ENCODE results near the gene PMM2.
"Not testable (repeated sequence)": the region's sequence is repeated elsewhere in the genome, so short reads cannot be mapped to it uniquely, and the experiment has no call there.

The PMM2 gene

GRCh38 chr16:8785408-8785807 is 12.2 kb upstream of the PMM2 start:
- DNase-seq = no peak

- not testable (repeated sequence) for DNase-seq
Observed at GRCh38 chr16:8786316-8786715, 11.3 kb upstream of the PMM2 start.

- DNase-seq = no peak
Observed at GRCh38 chr16:8788578-8789172, 9.0 kb upstream of the PMM2 start.

GRCh38 chr16:8795091-8795490 is 2.5 kb upstream of the PMM2 start:
- no peak for DNase-seq

DNA sequence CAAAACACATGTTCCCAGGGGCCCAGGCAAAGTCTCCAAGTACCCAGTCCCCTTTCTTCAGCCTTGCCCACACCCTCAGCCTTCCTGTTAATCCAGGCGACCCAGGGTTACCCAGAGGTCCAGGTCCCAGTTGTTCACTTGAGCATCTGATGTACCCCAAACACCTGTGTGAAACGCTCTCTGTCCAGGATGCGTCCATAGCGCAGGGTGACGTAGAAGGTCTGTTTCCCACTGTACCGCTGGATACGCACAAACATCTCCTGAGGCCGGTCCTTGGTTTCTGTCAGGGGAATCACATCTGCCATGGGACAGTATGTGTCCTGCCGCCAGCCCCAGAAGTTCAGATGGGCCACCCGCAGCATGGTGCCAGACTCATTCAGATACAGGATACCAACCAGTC is 1.8 kb upstream of the PMM2 start:
- no peak for DNase-seq

DNA sequence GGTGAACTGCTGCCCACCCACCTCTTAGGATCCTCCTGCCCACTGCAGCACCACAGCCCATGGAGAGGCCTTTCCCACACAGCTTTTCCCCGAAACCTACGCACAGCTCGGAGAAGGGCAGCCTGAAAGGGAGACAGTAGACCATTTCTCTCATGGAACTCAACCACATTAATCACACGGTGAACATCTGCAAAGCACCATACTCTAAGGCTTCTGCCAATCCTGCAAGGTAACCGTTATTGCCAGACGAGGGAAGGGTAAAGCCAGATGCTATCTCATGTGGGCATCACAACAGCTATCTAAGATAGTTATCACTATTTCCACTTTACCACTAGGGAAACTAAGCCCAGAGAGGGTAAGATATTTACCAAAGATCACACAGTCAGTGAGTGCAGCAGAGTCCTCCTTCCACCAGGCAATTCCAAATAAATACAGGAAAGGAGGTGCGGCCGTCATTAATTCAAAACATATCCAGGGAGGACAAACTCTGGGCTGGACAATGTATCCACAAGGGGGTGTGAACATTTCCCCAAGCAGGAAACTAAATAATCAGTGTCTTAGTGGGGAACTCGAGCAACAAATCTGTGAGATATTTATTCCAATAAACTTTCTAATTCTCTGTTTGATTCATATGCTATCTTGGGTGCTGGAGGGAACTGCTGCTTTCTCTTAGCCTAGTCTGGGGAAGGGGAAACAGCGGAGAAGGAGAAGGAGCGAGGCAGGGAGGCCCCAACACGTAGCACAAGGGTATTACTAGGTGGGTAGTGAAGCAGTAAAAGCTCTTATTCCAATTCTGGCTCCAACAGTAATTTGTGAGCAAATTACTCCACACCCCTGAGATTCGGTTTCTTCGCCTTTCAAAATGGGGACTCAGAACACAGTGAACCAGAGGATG is 923 bp upstream of the PMM2 start:
- no peak for DNase-seq

DNA sequence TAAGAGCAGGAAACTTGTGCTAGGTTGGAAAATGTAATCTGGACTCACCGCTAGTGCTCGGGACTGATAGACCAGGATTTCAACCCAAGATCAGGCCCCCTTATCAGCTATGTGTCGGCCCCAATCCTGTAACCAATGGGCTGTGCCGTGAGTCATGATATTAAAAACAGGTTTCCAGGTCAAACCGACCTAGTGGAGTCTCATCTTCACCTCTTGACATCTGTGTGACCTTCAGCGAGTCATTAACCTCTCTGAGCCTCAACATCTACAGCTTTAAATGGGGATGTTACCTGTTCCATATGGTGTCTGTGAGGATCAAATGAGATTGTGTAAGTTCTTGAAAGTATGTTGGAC is 512 bp downstream of the PMM2 start:
- no peak for DNase-seq

GRCh38 chr16:8798535-8799157 is 1.0 kb downstream of the PMM2 start:
- no peak for DNase-seq

DNA sequence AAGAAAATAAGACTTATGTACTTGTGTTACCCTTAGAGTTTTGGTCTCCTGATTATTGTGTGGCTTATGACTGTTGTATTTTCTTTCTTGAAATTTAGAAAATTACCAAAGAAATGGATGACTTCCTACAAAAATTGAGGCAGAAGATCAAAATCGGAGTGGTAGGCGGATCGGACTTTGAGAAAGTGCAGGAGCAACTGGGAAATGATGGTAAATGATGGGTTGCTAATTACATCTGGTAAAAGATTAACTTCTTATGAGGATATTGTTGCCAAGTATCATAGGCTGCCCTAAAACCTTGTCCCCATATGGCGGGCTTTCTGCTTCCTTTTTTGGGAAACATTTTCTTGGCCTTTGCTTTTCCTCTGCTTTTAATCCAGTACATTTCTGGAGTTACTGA is 4.1 kb downstream of the PMM2 start:
- no peak for DNase-seq

GRCh38 chr16:8803733-8804132 is 6.1 kb downstream of the PMM2 start:
- not testable (repeated sequence) for DNase-seq

DNA sequence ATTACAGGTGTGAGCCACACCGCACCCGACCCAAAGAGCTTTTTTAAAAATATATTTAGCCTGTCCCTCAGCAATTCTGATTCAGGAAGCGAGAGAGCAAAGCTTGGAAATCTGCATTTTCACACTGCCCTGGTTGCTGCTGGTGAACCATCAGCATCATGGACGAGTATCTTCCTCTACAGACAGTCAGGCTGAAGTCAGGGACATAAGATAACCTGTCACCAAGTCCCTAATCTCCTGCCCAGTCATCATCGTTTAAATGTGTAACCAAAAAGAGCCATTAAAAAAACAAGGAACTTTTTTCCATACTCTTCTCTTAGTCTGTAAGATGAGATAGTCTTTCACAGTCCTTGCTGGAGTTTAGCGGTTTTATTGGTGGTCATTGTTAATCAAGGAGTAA is 6.7 kb downstream of the PMM2 start:
- DNase-seq = no peak

- DNase-seq = no peak
Observed at GRCh38 chr16:8806272-8806983, 8.8 kb downstream of the PMM2 start.

DNA sequence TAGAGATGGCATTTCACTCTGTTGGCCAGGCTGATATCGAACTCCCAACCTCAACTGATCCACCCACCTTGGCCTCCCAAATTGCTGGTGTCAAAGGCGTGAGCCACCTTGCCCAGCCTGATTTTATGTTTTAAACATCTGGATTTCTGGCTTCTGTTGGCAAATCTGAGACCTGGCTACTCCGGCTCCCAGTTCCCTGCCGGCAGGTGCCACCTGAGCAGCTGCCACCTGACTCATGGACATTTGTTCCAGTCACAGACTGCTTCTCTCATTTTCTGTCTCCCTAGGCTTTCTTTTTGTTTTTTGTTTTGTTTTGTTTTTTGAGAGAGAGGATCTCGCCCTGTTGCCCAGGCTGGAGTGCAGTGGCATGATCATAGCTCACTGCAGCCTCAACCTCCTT is 9.6 kb downstream of the PMM2 start:
- DNase-seq = no peak

DNA sequence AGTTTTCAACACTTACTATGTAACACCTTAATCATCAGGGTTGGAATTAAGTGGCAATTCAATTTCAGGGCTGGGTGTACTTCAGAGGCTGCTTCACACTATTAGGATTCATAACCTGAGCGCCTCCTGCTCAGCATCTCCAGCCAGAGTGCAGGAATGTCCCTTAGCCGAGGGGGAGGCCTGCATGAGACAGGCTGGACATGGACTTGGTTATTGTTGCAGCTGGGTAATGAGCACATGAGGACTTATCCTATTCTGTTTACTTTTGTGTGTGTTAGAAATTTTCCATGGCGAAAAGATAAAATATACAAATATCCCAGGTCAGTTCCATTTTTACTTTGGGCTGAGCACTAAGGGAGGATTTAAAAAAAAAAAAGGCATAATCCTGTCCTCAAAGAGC is 10.4 kb downstream of the PMM2 start:
- no peak for DNase-seq

DNA sequence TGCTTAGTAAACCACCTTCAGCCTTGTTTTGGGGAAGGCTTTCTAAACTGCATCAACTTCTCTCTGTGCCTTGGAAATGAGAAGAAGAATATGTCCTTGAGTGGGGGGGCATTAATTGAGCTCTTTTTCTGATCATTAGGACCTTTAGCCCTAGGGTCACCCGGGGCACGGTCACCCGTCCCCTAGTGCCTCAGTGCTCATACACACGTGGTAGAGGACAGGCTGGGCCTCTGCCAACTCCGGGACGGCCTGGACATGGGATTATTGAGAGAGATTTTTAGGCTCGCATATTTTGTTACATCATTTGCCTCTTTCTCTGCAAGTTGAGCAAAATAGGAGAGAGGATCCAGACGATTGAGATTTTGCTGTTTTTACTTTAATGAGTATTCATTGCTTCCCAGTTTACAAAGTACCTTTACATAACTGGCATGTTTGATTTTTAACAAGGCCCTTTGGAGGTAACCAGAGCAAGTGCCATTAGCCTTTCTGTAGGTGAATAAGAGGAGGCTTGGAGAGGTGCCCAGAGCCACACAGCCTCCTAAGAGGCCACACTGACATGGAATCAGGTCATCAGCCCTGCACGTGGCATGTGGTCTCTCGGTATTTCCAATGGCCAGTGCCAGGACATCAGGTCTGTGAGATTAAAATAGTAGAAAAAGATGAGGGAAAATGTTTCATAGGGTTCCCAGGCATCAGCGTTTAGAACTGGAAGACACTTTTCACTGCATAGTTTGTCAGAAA is 11.1 kb downstream of the PMM2 start:
- no peak for DNase-seq

DNA sequence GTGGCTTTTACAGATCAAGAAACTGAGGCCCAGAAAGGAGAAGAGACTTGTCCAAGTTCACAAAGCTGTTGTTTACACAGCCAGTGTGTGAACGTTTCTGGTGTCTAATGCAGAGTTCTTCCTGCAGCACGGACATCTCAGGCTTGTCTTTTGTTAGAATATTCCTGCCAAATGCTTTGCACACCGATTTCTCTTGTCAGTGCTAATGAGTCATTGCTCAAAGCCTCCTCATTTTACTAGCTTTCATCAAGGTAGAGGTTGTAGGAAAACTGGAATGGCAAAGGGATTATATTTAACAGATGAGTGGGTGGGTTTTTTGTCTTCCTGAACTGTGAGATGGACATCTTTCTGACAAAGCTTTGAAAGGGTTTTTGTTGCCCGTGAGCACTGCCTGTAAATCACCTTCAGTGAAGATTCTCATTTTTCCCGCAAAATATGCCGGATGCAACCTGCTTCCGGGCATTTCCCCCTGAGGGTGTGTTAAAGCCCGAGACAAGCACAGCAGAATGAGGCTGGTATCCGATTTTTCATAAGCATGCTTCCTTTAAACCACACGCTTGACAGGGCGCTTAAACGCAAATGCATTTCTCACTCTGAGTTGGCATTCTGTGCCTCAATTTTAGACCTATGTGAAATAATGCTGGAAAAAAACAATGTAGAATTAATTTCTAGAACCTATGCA is 14.7 kb downstream of the PMM2 start:
- no peak for DNase-seq

DNA sequence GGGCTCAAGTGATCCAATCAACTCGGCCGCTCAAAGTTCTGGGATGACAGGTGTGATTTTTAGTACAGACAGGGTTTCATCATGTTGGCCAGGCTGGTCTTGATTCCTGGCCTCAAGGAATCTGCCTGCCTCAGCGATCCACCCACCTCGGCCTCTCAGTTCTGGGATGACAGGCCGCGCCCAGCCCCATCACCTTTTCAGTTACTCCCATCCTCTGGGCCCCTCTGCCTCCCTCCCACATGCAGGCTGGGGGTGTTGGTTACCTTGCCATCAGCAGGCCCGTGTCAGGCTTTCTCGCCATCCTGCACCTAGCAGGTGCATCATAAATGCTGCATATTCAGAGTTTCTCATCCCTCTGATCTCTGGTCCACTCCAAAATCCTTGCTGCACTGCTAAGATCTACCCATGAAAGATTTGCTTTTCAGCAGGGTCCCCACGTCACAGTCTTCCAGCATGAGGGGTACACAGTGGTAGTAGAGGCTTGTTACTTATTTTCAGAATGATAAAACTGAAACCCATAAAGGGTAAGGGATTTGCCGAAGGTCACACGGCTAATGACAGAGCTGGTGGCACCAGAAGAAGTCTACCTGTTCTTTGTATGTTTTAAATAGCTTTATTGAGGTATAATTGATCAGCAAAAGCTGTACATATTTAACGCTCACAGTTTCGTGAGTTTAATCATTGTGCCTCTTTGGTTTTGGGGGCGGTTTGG is 16.6 kb downstream of the PMM2 start:
- DNase-seq = no peak

DNA sequence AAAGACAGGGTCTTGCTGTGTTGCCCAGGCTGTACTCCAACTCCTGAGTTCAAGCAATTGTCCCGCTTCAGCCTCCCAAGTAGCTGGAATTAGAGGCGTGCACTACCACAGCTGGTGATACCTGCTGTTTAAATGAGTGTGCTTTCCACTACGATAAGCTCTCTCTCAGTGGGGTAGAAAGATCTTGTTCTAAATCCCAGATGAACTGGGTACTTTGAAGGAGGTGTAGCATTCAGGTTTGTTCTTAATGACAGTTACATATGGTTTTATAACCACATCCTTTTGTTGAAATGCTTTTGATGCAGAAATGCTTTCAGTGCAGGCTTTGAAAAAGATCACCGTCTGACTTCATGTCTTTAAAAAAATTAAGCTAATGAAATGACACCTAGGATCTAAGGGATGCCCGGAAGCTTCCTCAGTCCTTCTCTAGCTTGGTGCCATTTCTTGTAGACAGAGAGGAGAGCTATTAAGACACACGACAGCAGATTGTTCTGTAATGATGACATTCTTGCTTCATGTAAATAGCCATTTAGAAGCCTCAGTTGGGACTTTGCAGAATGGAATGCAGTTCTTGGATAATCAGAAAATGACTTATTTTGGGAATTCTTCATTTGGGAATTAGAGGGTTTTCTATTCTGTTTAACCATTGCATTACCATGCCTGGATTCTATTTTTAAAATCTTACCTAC is 19.5 kb downstream of the PMM2 start:
- peak in 1 of 2 donors; percentile 22 for DNase-seq

- DNase-seq = no peak
Observed at GRCh38 chr16:8818504-8819270, 21.0 kb downstream of the PMM2 start.

DNA sequence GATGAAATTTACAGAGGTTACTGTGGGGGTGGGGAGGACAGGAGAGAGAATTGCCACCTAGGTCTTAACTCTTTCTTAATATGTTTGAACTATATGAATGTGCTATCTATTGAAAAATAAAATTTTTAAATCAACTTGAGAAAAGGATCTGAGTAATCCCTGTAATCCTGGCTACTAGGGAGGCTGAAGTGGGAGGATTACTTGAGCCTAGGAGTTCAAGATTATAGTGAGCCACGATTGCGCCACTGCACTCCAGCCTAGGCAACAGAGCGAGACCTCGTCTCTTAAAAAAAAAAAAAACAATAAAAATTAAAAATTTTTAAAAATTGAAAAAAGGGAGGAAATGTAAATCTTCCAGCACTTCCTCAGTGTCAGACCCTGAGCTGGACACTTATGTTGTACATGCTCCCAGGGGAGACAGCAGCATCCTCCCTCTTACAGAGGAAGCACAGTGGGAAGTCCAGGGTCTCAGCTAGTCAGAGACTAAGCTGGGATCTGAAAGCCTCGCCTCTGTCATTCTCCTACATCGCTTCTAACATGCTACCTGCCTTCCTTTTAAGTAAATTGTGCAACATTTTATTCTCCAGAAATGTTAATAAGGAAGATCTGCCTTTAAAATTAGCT is 21.9 kb downstream of the PMM2 start:
- no peak for DNase-seq

All from CD4-positive, alpha-beta T cell treated with Interferon alpha-2 for 1 hour (primary cell).